GM19023 (cell line): Measurements from ENCODE around the gene CSE1L.
"Not testable (repeated sequence)": the region's sequence is repeated elsewhere in the genome, so short reads cannot be mapped to it uniquely, and the experiment has no call there.

Experiments
- ATAC-seq: cut with Tn5 transposase; IDR thresholded peaks from one replicate; pipeline ENCODE4 v1.9.1; 2021; ENCODE audit warnings: mild to moderate bottlenecking, moderate library complexity; ENCODE audit not compliant: unreplicated experiment

The CSE1L gene

DNA sequence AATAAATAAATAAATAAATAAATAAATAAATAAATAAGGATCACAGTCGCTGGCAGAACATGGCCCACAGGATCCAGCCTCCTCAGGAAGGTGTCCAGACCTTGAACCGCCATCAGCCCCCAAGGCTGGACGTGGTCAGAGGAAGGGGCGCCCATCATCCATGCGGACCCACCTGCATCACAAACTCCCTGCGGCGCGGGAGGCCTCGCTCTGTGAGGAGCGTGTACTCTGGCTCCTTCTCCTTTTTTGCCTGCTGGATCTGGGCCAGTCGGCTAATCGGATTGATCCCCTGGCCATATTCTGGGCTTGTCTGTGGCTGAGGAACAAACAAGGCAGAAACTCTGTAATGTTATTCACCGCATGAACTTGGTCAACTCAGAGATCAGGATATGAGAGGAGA is 76.8 kb downstream of the CSE1L start:
- no peak for ATAC-seq

DNA sequence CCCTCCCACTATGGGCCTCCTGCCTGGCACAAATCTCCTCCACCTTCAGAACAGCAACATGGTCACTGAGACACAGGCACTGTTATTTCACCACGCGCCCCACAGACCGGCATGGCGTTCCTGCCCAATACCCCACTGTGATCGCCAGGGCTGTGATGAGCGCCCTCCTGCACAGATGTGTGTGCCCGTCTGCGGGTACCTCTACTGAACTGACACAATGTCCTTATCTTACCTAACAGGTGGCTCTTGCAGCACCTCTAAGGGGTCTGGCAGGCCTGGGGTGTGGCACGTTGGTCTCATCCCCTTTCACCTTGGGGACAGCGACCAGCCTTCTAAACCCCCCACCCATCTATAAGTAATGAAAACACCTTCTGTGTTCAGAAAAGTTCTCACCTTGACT is 77.9 kb downstream of the CSE1L start:
- no peak for ATAC-seq

- no peak for ATAC-seq
Observed at GRCh38 chr20:49132995-49133478, 86.9 kb downstream of the CSE1L start.

GRCh38 chr20:49133571-49133970 is 87.5 kb downstream of the CSE1L start:
- no peak for ATAC-seq

GRCh38 chr20:49134797-49135196 is 88.7 kb downstream of the CSE1L start:
- not testable (repeated sequence) for ATAC-seq

DNA sequence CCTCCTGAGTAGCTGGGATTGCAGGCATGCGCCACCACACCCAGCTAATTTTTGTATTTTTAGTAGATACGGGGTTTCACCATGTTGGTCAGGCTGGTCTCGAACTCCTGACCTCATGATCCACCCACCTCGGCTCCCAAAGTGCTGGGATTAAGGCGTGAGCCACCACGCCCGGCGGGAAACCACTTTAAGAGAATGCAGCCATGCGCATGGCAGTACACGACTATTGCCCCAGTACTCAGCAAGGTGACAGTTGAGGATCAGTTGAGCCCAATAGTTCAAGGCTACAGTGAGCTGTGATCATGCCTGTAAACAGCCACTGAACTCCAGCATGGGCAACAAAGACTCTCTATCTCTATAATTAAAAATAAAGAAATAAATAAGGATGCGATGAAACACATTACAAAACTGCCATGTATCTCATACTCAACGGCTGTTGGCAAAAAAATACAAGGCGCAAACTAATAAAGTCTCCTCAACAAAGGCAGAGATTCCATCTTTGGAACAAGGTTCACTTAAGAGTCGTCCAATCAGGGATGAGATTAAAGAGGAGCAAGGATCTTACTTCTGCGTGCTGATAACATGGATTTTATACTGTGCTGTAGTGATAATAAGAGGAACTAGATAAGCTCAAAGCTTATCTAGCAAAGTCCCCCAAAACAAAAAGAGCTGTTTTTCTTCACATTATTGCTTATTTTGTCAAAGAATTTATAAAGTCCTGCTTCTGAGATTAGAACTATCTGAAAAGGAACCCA is 90.9 kb downstream of the CSE1L start:
- no peak for ATAC-seq

- ATAC-seq: no peak
Observed at GRCh38 chr20:49138431-49138830, 92.3 kb downstream of the CSE1L start.

- no peak for ATAC-seq
Observed at GRCh38 chr20:49140411-49140810, 94.3 kb downstream of the CSE1L start.

- ATAC-seq: no peak
Observed at GRCh38 chr20:49140834-49141233, 94.7 kb downstream of the CSE1L start.
